ENCODE measurements around the gene TMX3. TPM values are rescaled to one million over a fixed set of nuclear protein-coding genes. Genes with fewer than 3 reads are reported as not detected.

TMX3 gene
- polyA plus RNA-seq, 1 donor from 2014 or later: 158 TPM

GRCh38 chr18:68713796-68714195 lies 1.1 kb downstream of the TMX3 start:
- Histone ChIP-seq H3K4me3 (ENCODE audit: low read length) (peak overlapping the region; percentile 92), H3F3A (ENCODE audit: insufficient read depth, low read length, poor library complexity, severe bottlenecking) (no peaks in the 10 kb centered on the region), H3K27me3 (ENCODE audit: insufficient read depth, low read depth, low read length) (no peaks in the 10 kb centered on the region), H3K27ac (ENCODE audit: low read length) (peak overlapping the region; percentile 70), H4K20me1 (ENCODE audit: insufficient read depth) (no peaks in the 10 kb centered on the region), H3K36me3 (ENCODE audit: insufficient read depth, low read length) (peaks cover 6% of the 10 kb centered on the region), H3K9me3 (ENCODE audit: low read length) (no peaks in the 10 kb centered on the region), H3K79me2 (replicated peaks; ENCODE audit: insufficient read depth, low read length) (peaks cover 27% of the 10 kb centered on the region), H3K4me2 (ENCODE audit: low read length) (peak overlapping the region; percentile 86), H2AFZ (ENCODE audit: low read depth, low read length) (no peak overlapping the region), H3K9me2 (ENCODE audit: insufficient read depth, low read length) (no peaks in the 10 kb centered on the region), H3K9ac (ENCODE audit: low read length) (peak overlapping the region; percentile 79)
- TF ChIP-seq EZH2 (IDR thresholded peaks at IDR 0.05; ENCODE audit: borderline replicate concordance, insufficient read depth, low read length, poor library complexity, severe bottlenecking) (no peak), CTCF (IDR thresholded peaks at IDR 0.05; ENCODE audit: poor library complexity, severe bottlenecking) (no peak), SMC3 (conservative IDR thresholded peaks at IDR 0.05; ENCODE audit: poor library complexity) (no peak), EP300 (conservative IDR thresholded peaks at IDR 0.05; ENCODE audit: poor library complexity, severe bottlenecking) (no peak), REST (IDR thresholded peaks at IDR 0.05; ENCODE audit: borderline replicate concordance) (no peak), MXI1 (conservative IDR thresholded peaks at IDR 0.05; ENCODE audit: poor library complexity, severe bottlenecking) (no peak), RAD21 (conservative IDR thresholded peaks at IDR 0.05) (no peak), POLR2AphosphoS5 (IDR thresholded peaks at IDR 0.05) (no peak), TAF1 (IDR thresholded peaks at IDR 0.05; ENCODE audit: low read depth) (no peak)

- Histone ChIP-seq H3K27me3 (ENCODE audit: insufficient read depth, low read depth, low read length) (no peaks in the 10 kb centered on the region), H3K9me2 (ENCODE audit: insufficient read depth, low read length) (no peaks in the 10 kb centered on the region), H3K4me2 (ENCODE audit: low read length) (peak overlapping the region; percentile 86), H3K9ac (ENCODE audit: low read length) (no peak overlapping the region), H4K20me1 (ENCODE audit: insufficient read depth) (no peaks in the 10 kb centered on the region), H2AFZ (ENCODE audit: low read depth, low read length) (no peak overlapping the region), H3K4me3 (ENCODE audit: low read length) (peak overlapping the region; percentile 92), H3K9me3 (ENCODE audit: low read length) (no peaks in the 10 kb centered on the region), H3K79me2 (replicated peaks; ENCODE audit: insufficient read depth, low read length) (peaks cover 27% of the 10 kb centered on the region), H3K27ac (ENCODE audit: low read length) (no peak overlapping the region), H3F3A (ENCODE audit: insufficient read depth, low read length, poor library complexity, severe bottlenecking) (no peaks in the 10 kb centered on the region), H3K36me3 (ENCODE audit: insufficient read depth, low read length) (peaks cover 6% of the 10 kb centered on the region)
- TF ChIP-seq EP300 (conservative IDR thresholded peaks at IDR 0.05; ENCODE audit: poor library complexity, severe bottlenecking): no peak
- no peak for TF ChIP-seq CTCF (IDR thresholded peaks at IDR 0.05; ENCODE audit: poor library complexity, severe bottlenecking)
- TF ChIP-seq TAF1 (IDR thresholded peaks at IDR 0.05; ENCODE audit: low read depth): no peak
- TF ChIP-seq MXI1 (conservative IDR thresholded peaks at IDR 0.05; ENCODE audit: poor library complexity, severe bottlenecking): no peak
- TF ChIP-seq SMC3 (conservative IDR thresholded peaks at IDR 0.05; ENCODE audit: poor library complexity): no peak
- no peak for TF ChIP-seq REST (IDR thresholded peaks at IDR 0.05; ENCODE audit: borderline replicate concordance)
- TF ChIP-seq POLR2AphosphoS5 (IDR thresholded peaks at IDR 0.05): no peak
- no peak for TF ChIP-seq EZH2 (IDR thresholded peaks at IDR 0.05; ENCODE audit: borderline replicate concordance, insufficient read depth, low read length, poor library complexity, severe bottlenecking)
- TF ChIP-seq RAD21 (conservative IDR thresholded peaks at IDR 0.05): no peak
Measured at GRCh38 chr18:68713131-68713530, 1.8 kb downstream of the TMX3 start.
